PC-3 (cell line): ENCODE results near the gene GPR107. TPM values are rescaled to one million over a fixed set of nuclear protein-coding genes. Genes with fewer than 3 reads are reported as not detected.
A peak's percentile ranks its signal among the peaks of the same experiment; 100 is the strongest.

Experiments
- ATAC-seq: fragments of 200-7000 bp; cut with Tn5 transposase; 2 replicates; pipeline ENCODE4 v1.9.1; 2020; ENCODE audit warnings: mild to moderate bottlenecking, moderate library complexity
- BruUV-seq: library from RNA; stranded (reverse); fragments of 400-500 nt; replicated peaks from 2 replicates; lab custom pipeline; 2021; lab: Mats Ljungman, UMichigan
- CTCF ChIA-PET: fragments of 300-600 bp; sonication (Branson Sonifier 250); formaldehyde crosslinking; loops from one replicate; lab custom pipeline; 2022; ENCODE audit warnings: antibody characterized with exemption; lab: Charles Lee
- POLR2A ChIA-PET: fragments of 300-600 bp; sonication (Branson Sonifier 250); formaldehyde crosslinking; loops from one replicate; lab custom pipeline; 2022; ENCODE audit warnings: antibody characterized with exemption; ENCODE audit not compliant: unreplicated experiment; lab: Charles Lee
- DNase-seq: peaks from one replicate; pipeline ENCODE4 v3.0.0-alpha.2; 2015
- H2AFZ ChIP-seq: fragments of 300-600 bp; sonication (generic); 2 replicates; pipeline ENCODE4 v1.6.0; 2016; ENCODE audit warnings: antibody characterized with exemption, low read length
- H3F3A ChIP-seq: fragments of 300-600 bp; sonication (generic); one replicate; pipeline ENCODE4 v1.6.0; 2017; ENCODE audit warnings: antibody characterized with exemption, low read length, control low read depth, mild to moderate bottlenecking; ENCODE audit not compliant: unreplicated experiment
- H3K27ac ChIP-seq: fragments of 300-600 bp; sonication (generic); 2 replicates; pipeline ENCODE4 v1.5.1; 2016; ENCODE audit warnings: mild to moderate bottlenecking, low read length
- H3K27me3 ChIP-seq: fragments of 300-600 bp; sonication (generic); 2 replicates; pipeline ENCODE4 v1.6.1; 2016; ENCODE audit warnings: low read length, mixed read lengths
- H3K36me3 ChIP-seq: fragments of 300-600 bp; sonication (generic); 2 replicates; pipeline ENCODE4 v1.6.1; 2016; ENCODE audit warnings: low read depth, mixed run types, low read length, mixed read lengths
- H3K4me1 ChIP-seq: fragments of 300-600 bp; sonication (generic); 2 replicates; pipeline ENCODE4 v1.5.1; 2016; ENCODE audit warnings: low read length; ENCODE audit not compliant: insufficient read depth
- H3K4me2 ChIP-seq: fragments of 300-600 bp; sonication (generic); 2 replicates; pipeline ENCODE4 v1.6.0; 2016; ENCODE audit warnings: low read length
- H3K4me3 ChIP-seq: fragments of 300-600 bp; sonication (generic); 2 replicates; pipeline ENCODE4 v1.5.1; 2016; ENCODE audit warnings: mild to moderate bottlenecking, low read length, mixed read lengths
- H3K79me2 ChIP-seq: fragments of 300-600 bp; sonication (generic); 2 replicates; pipeline ENCODE4 v1.6.1; 2017; ENCODE audit warnings: low read length, mixed read lengths
- H3K9ac ChIP-seq: fragments of 300-600 bp; sonication (generic); 2 replicates; pipeline ENCODE4 v1.6.0; 2016; ENCODE audit warnings: mild to moderate bottlenecking, low read length
- H3K9me2 ChIP-seq: fragments of 300-600 bp; sonication (generic); replicated peaks from 2 replicates; pipeline ENCODE4 v1.6.1; 2016; ENCODE audit warnings: mixed run types, low read length, mixed read lengths
- H3K9me3 ChIP-seq: fragments of 300-600 bp; sonication (generic); 2 replicates; pipeline ENCODE4 v1.6.1; 2016; ENCODE audit warnings: low read length, mixed read lengths
- H4K20me1 ChIP-seq: fragments of 300-600 bp; sonication (generic); 2 replicates; pipeline ENCODE4 v1.6.1; 2016; ENCODE audit warnings: low read length, mixed read lengths
- CTCF ChIP-seq: fragments of 300-600 bp; sonication (generic); conservative IDR thresholded peaks from 2 replicates; pipeline ENCODE4 v1.5.1; 2017; ENCODE audit warnings: antibody characterized with exemption, low read depth, mild to moderate bottlenecking, low read length
- EZH2 ChIP-seq: fragments of 300-600 bp; sonication (generic); IDR thresholded peaks from one replicate; pipeline ENCODE4 v1.6.1; 2017; ENCODE audit warnings: antibody characterized with exemption, mild to moderate bottlenecking, low read length; ENCODE audit not compliant: unreplicated experiment
- EZH2phosphoT487 ChIP-seq: fragments of 300-600 bp; sonication (generic); IDR thresholded peaks from 2 replicates; pipeline ENCODE4 v1.6.1; 2018; ENCODE audit warnings: mild to moderate bottlenecking, antibody characterized with exemption, low read length, borderline replicate concordance
- intact Hi-C: fragments of 100-400 bp; cut with micrococcal nuclease; formaldehyde crosslinking; loops from 2 replicates; pipeline ENCODE4 v1.9.0; 2023
- total RNA-seq: library from RNA; depleted of rRNA; stranded (reverse); fragments of >200 nt; gene quantifications from 2 replicates; pipeline ENCODE4 v1.2.3, GENCODE V29; 2014

The GPR107 gene
- total RNA-seq, 1 experiment from 2014 or later = 11.4 TPM

DNA sequence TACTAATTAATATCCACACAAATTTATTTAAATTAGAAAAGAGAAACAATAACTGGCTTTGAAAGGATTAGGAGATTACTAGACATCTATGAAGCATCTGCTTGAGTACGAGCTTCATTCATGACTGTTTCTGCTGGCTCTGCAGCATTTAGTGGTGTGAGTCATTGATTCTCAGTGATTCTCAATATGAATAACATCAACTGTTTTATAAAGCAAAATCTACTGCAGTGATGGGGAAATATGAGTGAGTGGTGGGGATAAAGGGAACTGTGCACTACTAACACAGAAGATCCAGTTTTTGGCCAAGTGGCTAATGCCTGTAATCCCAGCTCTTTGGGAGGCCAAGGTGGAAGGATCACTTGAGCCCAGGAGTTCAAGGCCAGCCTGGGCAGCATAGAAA, 19.1 kb upstream of the GPR107 start:
- peak overlapping the region; percentile 12 for H3K4me2 ChIP-seq
- TF ChIP-seq EZH2 = no peak
- TF ChIP-seq CTCF = no peak
- DNase-seq (peak; percentile 65), ATAC-seq (peak; percentile 62)
- H3K4me1 ChIP-seq = peaks cover 30% of the 10 kb centered on the region
- no peak overlapping the region for H3K4me3 ChIP-seq
- H3K9me2 ChIP-seq = no peaks in the 10 kb centered on the region
- no peaks in the 10 kb centered on the region for H3F3A ChIP-seq
- H3K27ac ChIP-seq = peak overlapping the region; percentile 31
- POLR2A ChIA-PET = interaction anchor here (0.6 kb wide), 1 partner anchor 10 kb away, joined by 3 read pairs; no protein-coding TSS in a partner anchor
- intact Hi-C loops = no loop called here
- no peaks in the 10 kb centered on the region for H4K20me1 ChIP-seq
- no peaks in the 10 kb centered on the region for H3K9me3 ChIP-seq
- CTCF ChIA-PET = interaction anchor here (0.5 kb wide), 1 partner anchor 70 kb away, joined by 3 read pairs; no protein-coding TSS in a partner anchor
- peaks cover 99% of the 10 kb centered on the region for H3K79me2 ChIP-seq
- BruUV-seq = no TSS peak
- H3K9ac ChIP-seq = no peak overlapping the region
- H2AFZ ChIP-seq = no peak overlapping the region
- H3K36me3 ChIP-seq = no peaks in the 10 kb centered on the region
- H3K27me3 ChIP-seq = no peaks in the 10 kb centered on the region

DNA sequence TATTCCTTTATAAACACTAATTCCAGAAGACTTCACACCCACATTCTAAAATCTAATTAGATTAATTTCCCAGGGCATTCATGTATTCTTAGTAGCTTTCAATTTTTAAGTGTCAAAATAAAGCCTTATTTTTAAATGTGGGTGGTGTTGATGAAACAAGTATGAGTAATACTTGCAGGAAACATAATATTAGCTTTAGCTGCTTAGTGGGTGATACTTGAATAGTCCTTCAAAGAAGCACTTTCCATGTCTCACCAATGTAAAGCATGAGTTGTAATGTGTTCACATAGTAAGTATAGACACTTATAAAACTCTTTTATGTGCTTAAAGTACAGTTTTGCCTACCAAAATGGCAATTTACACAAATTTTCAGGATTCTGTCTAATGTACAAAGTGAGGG, 17.6 kb upstream of the GPR107 start:
- H3K79me2 ChIP-seq = peaks cover 99% of the 10 kb centered on the region
- intact Hi-C loops = loop anchor here (2.0 kb wide), 1 partner anchor 13 kb away; no protein-coding TSS in a partner anchor

More for the DNA sequence above, 17.6 kb upstream of the GPR107 start:
- CTCF ChIA-PET = no interaction called here
- no peak overlapping the region for H3K4me3 ChIP-seq
- H3K27ac ChIP-seq = peak overlapping the region; percentile 61
- no TSS peak for BruUV-seq
- H3K36me3 ChIP-seq = no peaks in the 10 kb centered on the region
- H3K4me2 ChIP-seq = peak overlapping the region; percentile 39
- H3K9me2 ChIP-seq = no peaks in the 10 kb centered on the region
- ATAC-seq (peak; percentile 92), DNase-seq (peak; percentile 66)
- no peak overlapping the region for H3K9ac ChIP-seq
- POLR2A ChIA-PET = interaction anchor here (0.6 kb wide), 1 partner anchor 98 kb away, joined by 3 read pairs; no protein-coding TSS in a partner anchor
- H4K20me1 ChIP-seq = peaks cover 6% of the 10 kb centered on the region; the same call in 1 of the 2 replicates
- H3K9me3 ChIP-seq = no peaks in the 10 kb centered on the region
- peaks cover 31% of the 10 kb centered on the region for H3K4me1 ChIP-seq
- no peak overlapping the region for H2AFZ ChIP-seq
- no peaks in the 10 kb centered on the region for H3K27me3 ChIP-seq
- TF ChIP-seq EZH2 (no peak), CTCF (no peak), EZH2phosphoT487 (no peak)
- H3F3A ChIP-seq = no peaks in the 10 kb centered on the region
